IMR-90 (cell line): ENCODE results near the gene CAMTA1. TPM values are rescaled to one million over a fixed set of nuclear protein-coding genes. Genes with fewer than 3 reads are reported as not detected.

Experiments used
- ATAC-seq: fragments of 200-7000 bp; cut with Tn5 transposase; 2 replicates; pipeline ENCODE4 v1.9.1; 2020; ENCODE audit warnings: low read depth, mild to moderate bottlenecking, moderate library complexity
- BruUV-seq: library from RNA; stranded (reverse); fragments of 400-500 nt; replicated peaks from 2 replicates; lab custom pipeline; 2021; lab: Mats Ljungman, UMichigan
- CTCF ChIA-PET: fragments of 300-600 bp; formaldehyde crosslinking; extraction: SDS; loops from one replicate; lab custom pipeline; 2021; ENCODE audit warnings: antibody characterized with exemption; lab: Yijun Ruan, JAX
- POLR2A ChIA-PET: fragments of 300-600 bp; sonication (Branson Sonifier 250); formaldehyde crosslinking; loops from one replicate; lab custom pipeline; 2022; ENCODE audit warnings: antibody characterized with exemption; ENCODE audit not compliant: unreplicated experiment; lab: Charles Lee
- DNase-seq: peaks from one replicate; pipeline ENCODE4 v3.0.0; 2013
- H2AFZ ChIP-seq: replicated peaks from 2 replicates; pipeline ENCODE3; 2013; ENCODE audit warnings: low read length, mild to moderate bottlenecking; ENCODE audit not compliant: poor library complexity
- H2AK5ac ChIP-seq: 2 replicates; pipeline ENCODE4 v1.6.1; 2013; ENCODE audit warnings: low read depth, low read length, inconsistent platforms
- H2AK9ac ChIP-seq: replicated peaks from 2 replicates; pipeline ENCODE3; 2013; ENCODE audit warnings: mild to moderate bottlenecking, low read depth, low read length, moderate library complexity; ENCODE audit not compliant: poor library complexity
- H2BK120ac ChIP-seq: 2 replicates; pipeline ENCODE4 v1.6.1; 2013; ENCODE audit warnings: low read depth, low read length, inconsistent platforms
- H2BK15ac ChIP-seq: 3 replicates; pipeline ENCODE4 v1.6.1; 2013; ENCODE audit warnings: low read depth, low read length, inconsistent platforms
- H2BK20ac ChIP-seq: 2 replicates; pipeline ENCODE4 v1.6.1; 2013; ENCODE audit warnings: low read depth, mild to moderate bottlenecking, inconsistent platforms, low read length, moderate library complexity
- H2BK5ac ChIP-seq: 2 replicates; pipeline ENCODE4 v1.6.1; 2013; ENCODE audit warnings: mild to moderate bottlenecking, low read depth, low read length, inconsistent platforms; ENCODE audit not compliant: poor library complexity, severe bottlenecking
- H3K14ac ChIP-seq: replicated peaks from 2 replicates; pipeline ENCODE4 v1.6.1; 2013; ENCODE audit warnings: low read depth, low read length, inconsistent platforms
- H3K18ac ChIP-seq: 2 replicates; pipeline ENCODE4 v1.6.1; 2013; ENCODE audit warnings: low read depth, low read length, control low read depth
- H3K23ac ChIP-seq: 2 replicates; pipeline ENCODE4 v1.6.1; 2013; ENCODE audit warnings: low read depth, low read length, inconsistent platforms
- H3K27ac ChIP-seq: 2 replicates; pipeline ENCODE4 v1.5.1; 2013; ENCODE audit warnings: mild to moderate bottlenecking, control low read depth, low read length; ENCODE audit not compliant: insufficient read depth
- H3K27me3 ChIP-seq: 2 replicates; pipeline ENCODE4 v1.6.1; 2013; ENCODE audit warnings: low read length; ENCODE audit not compliant: control insufficient read depth, insufficient read depth
- H3K36me3 ChIP-seq: 2 replicates; pipeline ENCODE4 v1.6.1; 2013; ENCODE audit warnings: low read length, mixed read lengths; ENCODE audit not compliant: control insufficient read depth, insufficient read depth
- H3K4ac ChIP-seq: 2 replicates; pipeline ENCODE4 v1.6.1; 2013; ENCODE audit warnings: low read depth, low read length, inconsistent platforms
- H3K4me1 ChIP-seq: 2 replicates; pipeline ENCODE4 v1.6.1; 2013; ENCODE audit warnings: low read length, mixed read lengths; ENCODE audit not compliant: control insufficient read depth, insufficient read depth
- H3K4me2 ChIP-seq: 2 replicates; pipeline ENCODE4 v1.6.1; 2013; ENCODE audit warnings: low read depth, mild to moderate bottlenecking, control low read depth, low read length, moderate library complexity
- H3K4me3 ChIP-seq: 2 replicates; pipeline ENCODE4 v1.5.1; 2013; ENCODE audit warnings: low read depth, mild to moderate bottlenecking, control low read depth, low read length, moderate library complexity; ENCODE audit not compliant: insufficient read depth
- H3K56ac ChIP-seq: 2 replicates; pipeline ENCODE4 v1.6.1; 2013; ENCODE audit warnings: low read length, inconsistent platforms; ENCODE audit not compliant: insufficient read depth; ENCODE audit errors: extremely low read depth
- H3K79me1 ChIP-seq, 2 experiments: 2 replicates each; pipeline ENCODE4 v1.6.1; 2013; ENCODE audit warnings: low read length in 2 of 2, inconsistent platforms in 1 of 2, low read depth in 1 of 2
- H3K9ac ChIP-seq: 2 replicates; pipeline ENCODE4 v1.6.1; 2013; ENCODE audit warnings: low read depth, low read length, control low read depth
- H3K9me1 ChIP-seq: 2 replicates; pipeline ENCODE4 v1.6.1; 2013; ENCODE audit warnings: low read length, inconsistent platforms; ENCODE audit not compliant: insufficient read depth
- H3K9me3 ChIP-seq: 2 replicates; pipeline ENCODE4 v1.6.1; 2013; ENCODE audit warnings: low read length; ENCODE audit not compliant: control insufficient read depth, insufficient read depth
- H4K20me1 ChIP-seq: 2 replicates; pipeline ENCODE4 v1.6.1; 2013; ENCODE audit warnings: low read length, inconsistent platforms; ENCODE audit not compliant: insufficient read depth
- H4K5ac ChIP-seq: 2 replicates; pipeline ENCODE4 v1.6.1; 2013; ENCODE audit warnings: mild to moderate bottlenecking, low read depth, low read length, control low read depth
- H4K8ac ChIP-seq, 2 experiments: 2 replicates each; pipeline ENCODE4 v1.6.1; 2013; ENCODE audit warnings: low read depth in 2 of 2, low read length in 2 of 2, control low read depth in 1 of 2, inconsistent platforms in 1 of 2
- H4K91ac ChIP-seq: 2 replicates; pipeline ENCODE4 v1.6.1; 2013; ENCODE audit warnings: low read depth, low read length, inconsistent platforms; ENCODE audit not compliant: insufficient read depth
- BHLHE40 ChIP-seq: fragments of 150-350 bp; IDR thresholded peaks from 2 replicates; pipeline ENCODE4 v1.6.1; 2016; ENCODE audit warnings: mild to moderate bottlenecking, low read depth, low read length
- CEBPB ChIP-seq: IDR thresholded peaks from 2 replicates; pipeline ENCODE4 v1.6.1; 2012; ENCODE audit warnings: low read depth, low read length, improper control_type of control experiment
- MXI1 ChIP-seq: IDR thresholded peaks from 2 replicates; pipeline ENCODE4 v1.6.1; 2012; ENCODE audit warnings: low read depth, mild to moderate bottlenecking, low read length, moderate library complexity, borderline replicate concordance
- POLR2A ChIP-seq: IDR thresholded peaks from 2 replicates; pipeline ENCODE4 v1.6.1; 2012; ENCODE audit warnings: mild to moderate bottlenecking, low read depth, low read length
- WGBS, 2 experiments: methylation state at CpG; one replicate each; pipeline versions ENCODE4 v1.1.5 to v1.1.7; 2013; ENCODE audit warnings: missing lambda C conversion rate in 2 of 2; ENCODE audit not compliant: insufficient read length in 1 of 2; ENCODE audit errors: extremely low coverage in 2 of 2; 5-methylcytosine and 5-hydroxymethylcytosine counted together
- dilution Hi-C: fragments of 300-500 bp; cut with HindIII; formaldehyde crosslinking; loops from one replicate; pipeline ENCODE4 v1.14.3; 2018; ENCODE audit warnings: low sequenced_read_pairs; ENCODE audit not compliant: unreplicated experiment
- in situ Hi-C: fragments of 300-500 bp; cut with MboI; formaldehyde crosslinking; loops from 3 replicates; pipeline ENCODE4 v1.14.3; 2019; ENCODE audit warnings: low sequenced_read_pairs, inconsistent platforms, mixed read lengths
- intact Hi-C: fragments of 100-400 bp; cut with micrococcal nuclease; formaldehyde crosslinking; loops from 2 replicates; pipeline ENCODE4 v1.10.0; 2022
- polyA plus RNA-seq, 3 experiments: library from polyadenylated mRNA; depleted of rRNA; stranded (reverse); fragments of >200 nt; gene quantifications; 2 replicates each; pipeline ENCODE4 v1.2.3, GENCODE V29; 2012; ENCODE audit warnings: low replicate concordance in 1 of 3
- total RNA-seq: library from RNA; depleted of rRNA; stranded (reverse); fragments of >200 nt; gene quantifications from 2 replicates; pipeline ENCODE4 v1.2.3, GENCODE V29; 2012

CAMTA1 gene
- total and polyA plus RNA-seq, 2 of the 4 experiments (the other 2 are of a cell fraction): 35.5 to 74.3 TPM

DNA sequence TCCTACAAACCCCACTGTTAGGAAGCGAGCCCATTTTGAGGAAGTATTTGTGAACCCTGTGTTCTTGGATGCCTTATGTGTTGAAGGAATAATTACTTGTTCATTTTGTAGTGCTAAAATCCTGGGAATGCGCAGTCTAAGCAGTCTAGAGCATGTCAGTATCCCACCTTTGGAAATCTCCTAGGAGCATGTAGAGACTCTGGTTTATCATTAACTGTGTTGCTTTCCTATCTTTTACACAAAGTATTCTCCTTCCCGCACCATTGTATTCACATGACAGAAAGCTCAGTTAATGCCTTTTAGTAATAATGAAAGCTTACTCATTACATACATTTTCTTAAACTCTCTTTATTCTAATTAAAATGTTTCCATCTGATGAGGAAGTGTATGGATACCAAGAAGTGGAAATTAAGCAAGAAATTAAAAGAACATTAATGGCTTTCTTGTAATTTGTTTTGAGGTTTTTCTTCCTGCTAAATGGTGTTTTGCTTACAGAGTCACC, 99.4 kb downstream of the CAMTA1 start:
- Histone ChIP-seq H3K79me1 (peaks cover 28 to 57% of the 10 kb centered on the region in 2 experiments; a peak in 3 of 4 replicates), H3K4ac (no peak overlapping the region), H3K9ac (no peak overlapping the region), H3K56ac (no peak overlapping the region), H3K9me3 (no peaks in the 10 kb centered on the region), H3K27ac (no peak overlapping the region), H3K4me3 (no peak overlapping the region), H2BK15ac (no peak overlapping the region; the same call in 2 of the 3 replicates), H4K5ac (no peak overlapping the region), H3K9me1 (peaks cover 25% of the 10 kb centered on the region), H2AK9ac (no peak overlapping the region), H2BK20ac (no peak overlapping the region), H2AK5ac (no peak overlapping the region), H3K23ac (no peak overlapping the region; the same call in 1 of the 2 replicates), H2AFZ (no peak overlapping the region), H3K14ac (no peak overlapping the region), H3K18ac (no peak overlapping the region), H2BK120ac (no peak overlapping the region), H4K20me1 (no peaks in the 10 kb centered on the region; the same call in 1 of the 2 replicates), H3K4me2 (no peak overlapping the region), H2BK5ac (no peak overlapping the region), H3K36me3 (0 out of 2 replicates have a peak, but pooled peaks cover 3% of the 10 kb centered on the region), H3K4me1 (peaks cover 9% of the 10 kb centered on the region), H3K27me3 (no peaks in the 10 kb centered on the region), H4K91ac (no peak overlapping the region), H4K8ac (no peak overlapping the region)
- ChIA-PET CTCF (interaction anchor here (0.6 to 1.4 kb wide), 3 partner anchors 12 to 77 kb away, joined by 3 to 4 read pairs (median 4); no protein-coding TSS in a partner anchor), POLR2A (no interaction called here)
- no CpG with 5 or more reads among the region's 3 CpGs for WGBS, 2 experiments
- ATAC-seq (no peak), DNase-seq (no peak)
- in situ Hi-C loops (no loop called here), intact Hi-C loops (no loop called here), dilution Hi-C loops (no loop called here)
- TF ChIP-seq BHLHE40 (no peak), MXI1 (no peak), POLR2A (no peak), CEBPB (no peak)
- no TSS peak for BruUV-seq
